B cell (primary cell): ENCODE data around the gene PSMG3. TPM values are rescaled to one million over a fixed set of nuclear protein-coding genes. Genes with fewer than 3 reads are reported as not detected.

ENCODE experiments used
- ATAC-seq: fragments of 200-7000 bp; cut with Tn5 transposase; one replicate; pipeline ENCODE4 v1.10.0; 2021; ENCODE audit warnings: low read depth, mild to moderate bottlenecking, moderate number of reproducible peaks, moderate library complexity
- CTCF ChIA-PET: fragments of 350-600 bp; sonication (Branson Sonifier 250); formaldehyde crosslinking; loops from one replicate; lab custom pipeline; 2021; ENCODE audit warnings: antibody characterized with exemption, inconsistent platforms; lab: Charles Lee
- POLR2A ChIA-PET: fragments of 350-600 bp; sonication (Branson Sonifier 250); formaldehyde crosslinking; loops from one replicate; lab custom pipeline; 2021; ENCODE audit warnings: antibody characterized with exemption; lab: Charles Lee
- DNase-seq: peaks from one replicate; pipeline ENCODE4 v3.0.0; 2013
- H2AFZ ChIP-seq: 2 replicates; pipeline ENCODE4 v1.6.1; 2012; ENCODE audit warnings: mild to moderate bottlenecking, low read depth, low read length; ENCODE audit not compliant: insufficient read depth, poor library complexity, severe bottlenecking
- H3K27ac ChIP-seq, 2 donors: 1 replicate in 1 of 2; 2 replicates in 1 of 2; pipeline ENCODE4 v1.5.1; 2012 to 2013; ENCODE audit warnings: low read length in 2 of 2, mild to moderate bottlenecking in 2 of 2, moderate library complexity in 1 of 2
- H3K27me3 ChIP-seq, 4 experiments: fragments of 200-600 bp in 1 of 4; sonication (generic) in 1 of 4; replicated peaks in 1 of 4; 1 replicate in 2 of 4; 2 replicates in 2 of 4; pipeline versions ENCODE4 v1.6.1 to v1.7.0; 2013 to 2016; ENCODE audit warnings: low read length in 3 of 4, mild to moderate bottlenecking in 2 of 4, mixed read lengths in 1 of 4, moderate library complexity in 1 of 4; ENCODE audit not compliant: insufficient read depth in 4 of 4, control insufficient read depth in 3 of 4; ENCODE audit errors: control extremely low read depth in 1 of 4
- H3K36me3 ChIP-seq, 2 experiments: replicated peaks in 1 of 2; 1 replicate in 1 of 2; 2 replicates in 1 of 2; pipeline versions ENCODE4 v1.6.1 to v1.7.1; 2013; ENCODE audit warnings: low read length in 1 of 2; ENCODE audit not compliant: insufficient read depth in 2 of 2, control insufficient read depth in 1 of 2; ENCODE audit errors: control extremely low read depth in 1 of 2, extremely low read depth in 1 of 2
- H3K4me1 ChIP-seq, 2 donors: fragments of 200-600 bp in 1 of 2; sonication (generic) in 1 of 2; 1 replicate in 1 of 2; 2 replicates in 1 of 2; pipeline versions ENCODE4 v1.5.1 to v1.6.1; 2013 to 2017; ENCODE audit warnings: low read length in 2 of 2; ENCODE audit not compliant: control insufficient read depth in 2 of 2, insufficient read depth in 2 of 2
- H3K4me2 ChIP-seq: replicated peaks from 2 replicates; pipeline ENCODE3; 2012; ENCODE audit warnings: mild to moderate bottlenecking, low read depth, low read length; ENCODE audit not compliant: poor library complexity, severe bottlenecking
- H3K4me3 ChIP-seq, 5 experiments: fragments of 200-600 bp in 1 of 5; sonication (generic) in 1 of 5; 1 replicate in 3 of 5; 2 replicates in 2 of 5; pipeline versions ENCODE4 v1.5.1 to v1.7.0; 2011 to 2016; ENCODE audit warnings: low read length in 4 of 5, mild to moderate bottlenecking in 4 of 5, low read depth in 2 of 5, control low read depth in 1 of 5, moderate library complexity in 1 of 5; ENCODE audit not compliant: insufficient read depth in 1 of 5; ENCODE audit errors: control extremely low read depth in 1 of 5, extremely low read depth in 1 of 5
- H3K79me2 ChIP-seq: fragments of 200-600 bp; sonication (generic); one replicate; pipeline ENCODE4 v1.6.0; 2016; ENCODE audit warnings: low read length; ENCODE audit not compliant: control insufficient read depth, insufficient read depth
- H3K9ac ChIP-seq: fragments of 200-600 bp; sonication (generic); 2 replicates; pipeline ENCODE4 v1.6.1; 2017; ENCODE audit warnings: mild to moderate bottlenecking, low read length, moderate library complexity
- H3K9me3 ChIP-seq, 3 donors: one replicate each; pipeline versions ENCODE4 v1.6.1 to v1.7.1; 2013; ENCODE audit warnings: low read length in 2 of 3; ENCODE audit not compliant: control insufficient read depth in 2 of 3, insufficient read depth in 1 of 3; ENCODE audit errors: control extremely low read depth in 1 of 3
- H4K20me1 ChIP-seq: 2 replicates; pipeline ENCODE4 v1.6.0; 2012; ENCODE audit warnings: mild to moderate bottlenecking, low read length; ENCODE audit not compliant: insufficient read depth, control insufficient read depth, poor library complexity, severe bottlenecking
- H3K27ac Mint-ChIP-seq: one replicate; pipeline ENCODE4 v1.8.0; 2021; ENCODE audit warnings: mixed read lengths
- H3K27me3 Mint-ChIP-seq: one replicate; pipeline ENCODE4 v1.8.0; 2021; ENCODE audit warnings: mixed read lengths
- H3K4me1 Mint-ChIP-seq: one replicate; pipeline ENCODE4 v1.8.0; 2021; ENCODE audit warnings: mixed read lengths
- H3K4me3 Mint-ChIP-seq: one replicate; pipeline ENCODE4 v1.8.0; 2021; ENCODE audit warnings: mixed read lengths
- H3K9me3 Mint-ChIP-seq: one replicate; pipeline ENCODE4 v1.8.0; 2022; ENCODE audit warnings: mixed read lengths; ENCODE audit not compliant: insufficient read depth
- CTCF ChIP-seq: fragments of 200-600 bp; IDR thresholded peaks from one replicate; pipeline ENCODE4 v1.8.0; 2022; ENCODE audit warnings: antibody characterized with exemption, mild to moderate bottlenecking
- EZH2 ChIP-seq: IDR thresholded peaks from 2 replicates; pipeline ENCODE4 v1.6.1; 2012; ENCODE audit warnings: borderline replicate concordance, low read depth, mild to moderate bottlenecking, moderate library complexity, low read length; ENCODE audit not compliant: insufficient read depth, poor library complexity, severe bottlenecking
- WGBS: methylation state at CpG from one replicate; pipeline ENCODE4 v1.1.5; 2013; ENCODE audit warnings: missing lambda C conversion rate; ENCODE audit not compliant: insufficient coverage; 5-methylcytosine and 5-hydroxymethylcytosine counted together
- intact Hi-C: fragments of 100-400 bp; cut with micrococcal nuclease; formaldehyde crosslinking; loops from one replicate; pipeline ENCODE4 v1.10.0; 2022
- polyA plus RNA-seq: library from polyadenylated mRNA; depleted of rRNA; stranded (reverse); fragments of >200 nt; gene quantifications from 2 replicates; pipeline ENCODE4 v1.2.3, GENCODE V29; 2012
- total RNA-seq, 2 donors: library from RNA; stranded (reverse); fragments of 120-200 nt in 1 of 2; gene quantifications; 1 replicate in 1 of 2; 2 replicates in 1 of 2; pipeline versions ENCODE4 v1.2.3 to v1.2.4, GENCODE V29; 2013 to 2022

PSMG3 gene
- total and polyA plus RNA-seq, 2 donors (not counting 1 experiment from before 2014, with no cell fraction given), result 27.4 to 75.7 TPM

- no peak for DNase-seq
- Mint-ChIP-seq H3K27me3 (peaks cover 4% of the 10 kb centered on the region), H3K4me3 (no peak overlapping the region), H3K4me1 (peaks cover 3% of the 10 kb centered on the region), H3K9me3 (no peaks in the 10 kb centered on the region), H3K27ac (no peak overlapping the region)
- intact Hi-C loops, result no loop called here
- Histone ChIP-seq H3K4me3 (no peak overlapping the region), H3K27ac (no peak overlapping the region), H3K36me3 (no peaks in the 10 kb centered on the region), H3K9ac (no peak overlapping the region), H3K9me3 (no peaks in the 10 kb centered on the region), H3K79me2 (no peaks in the 10 kb centered on the region), H3K4me1 (peaks cover 0 to 7% of the 10 kb centered on the region in 2 donors), H3K4me2 (no peak overlapping the region), H3K27me3 (no peaks in the 10 kb centered on the region), H4K20me1 (no peaks in the 10 kb centered on the region), H2AFZ (no peak overlapping the region)
- POLR2A ChIA-PET, result no interaction called here
- CTCF ChIA-PET, result no interaction called here
- no peak for TF ChIP-seq EZH2
- TF ChIP-seq CTCF, result no peak
- no peak for ATAC-seq
- WGBS, result 88% methylated on average over 24 of the region's 28 CpGs
Measured at GRCh38 chr7:1559626-1560590, 9.9 kb downstream of the PSMG3 start.
